WTC11 (cell line): Measurements from ENCODE around the gene PIK3CA. TPM values are rescaled to one million over a fixed set of nuclear protein-coding genes. Genes with fewer than 3 reads are reported as not detected.

ENCODE experiments used
- ATAC-seq: fragments of 200-7000 bp; cut with Tn5 transposase; 2 replicates; pipeline ENCODE4 v1.10.0; 2021; ENCODE audit warnings: mild to moderate bottlenecking, moderate library complexity
- CTCF ChIA-PET: fragments of 300-600 bp; sonication (Branson Sonifier 250); formaldehyde crosslinking; loops from one replicate; lab custom pipeline; 2021; ENCODE audit warnings: antibody characterized with exemption; lab: Charles Lee
- POLR2A ChIA-PET: fragments of 350-600 bp; sonication (Branson Sonifier 250); formaldehyde crosslinking; loops from one replicate; lab custom pipeline; 2021; ENCODE audit warnings: antibody characterized with exemption; lab: Charles Lee
- DNase-seq: peaks from one replicate; pipeline ENCODE4 v3.0.0; 2021; ENCODE audit warnings: low spot score
- H3K27ac Mint-ChIP-seq: 2 replicates; pipeline ENCODE4 v1.8.0; 2021; ENCODE audit warnings: mixed read lengths
- H3K27me3 Mint-ChIP-seq: 2 replicates; pipeline ENCODE4 v1.8.0; 2021; ENCODE audit warnings: low read depth, mild to moderate bottlenecking, moderate library complexity, mixed read lengths
- H3K36me3 Mint-ChIP-seq: 2 replicates; pipeline ENCODE4 v1.8.0; 2021; ENCODE audit warnings: mixed read lengths
- H3K4me1 Mint-ChIP-seq: 2 replicates; pipeline ENCODE4 v1.8.0; 2022; ENCODE audit warnings: mixed read lengths
- H3K4me3 Mint-ChIP-seq: 2 replicates; pipeline ENCODE4 v1.8.0; 2021; ENCODE audit warnings: mild to moderate bottlenecking, moderate library complexity, mixed read lengths
- H3K9me3 Mint-ChIP-seq: 2 replicates; pipeline ENCODE4 v1.8.0; 2021; ENCODE audit warnings: mixed read lengths
- ATF6 ChIP-seq: sonication (generic); formaldehyde crosslinking; IDR thresholded peaks from 2 replicates; pipeline ENCODE4 v1.8.1; 2023; ENCODE audit warnings: mild to moderate bottlenecking, missing genetic modification reagents
- CREB1 ChIP-seq: sonication (generic); formaldehyde crosslinking; IDR thresholded peaks from 2 replicates; pipeline ENCODE4 v1.8.0; 2023; ENCODE audit warnings: mild to moderate bottlenecking, missing genetic modification reagents
- E2F4 ChIP-seq: sonication (generic); formaldehyde crosslinking; IDR thresholded peaks from 2 replicates; pipeline ENCODE4 v1.8.1; 2022; ENCODE audit warnings: low read depth, mild to moderate bottlenecking, moderate library complexity, missing genetic modification reagents, borderline replicate concordance
- ESRRA ChIP-seq: sonication (generic); formaldehyde crosslinking; IDR thresholded peaks from 2 replicates; pipeline ENCODE4 v1.8.1; 2022; ENCODE audit warnings: mild to moderate bottlenecking, missing genetic modification reagents, borderline replicate concordance
- ETV6 ChIP-seq: sonication (generic); formaldehyde crosslinking; IDR thresholded peaks from 2 replicates; pipeline ENCODE4 v1.8.1; 2022; ENCODE audit warnings: mild to moderate bottlenecking, missing genetic modification reagents
- FOXP1 ChIP-seq: sonication (generic); formaldehyde crosslinking; IDR thresholded peaks from 2 replicates; pipeline ENCODE4 v1.8.0; 2022; ENCODE audit warnings: missing genetic modification reagents, mild to moderate bottlenecking, moderate library complexity, borderline replicate concordance
- HMGXB4 ChIP-seq: sonication (generic); formaldehyde crosslinking; IDR thresholded peaks from 2 replicates; pipeline ENCODE4 v1.8.1; 2023; ENCODE audit warnings: mild to moderate bottlenecking, moderate library complexity, missing genetic modification reagents
- JUN ChIP-seq: sonication (generic); formaldehyde crosslinking; IDR thresholded peaks from 2 replicates; pipeline ENCODE4 v1.8.0; 2023; ENCODE audit warnings: mild to moderate bottlenecking, missing genetic modification reagents
- MAX ChIP-seq: sonication (generic); formaldehyde crosslinking; IDR thresholded peaks from 2 replicates; pipeline ENCODE4 v1.8.0; 2022; ENCODE audit warnings: mild to moderate bottlenecking, missing genetic modification reagents
- MYBL2 ChIP-seq: sonication (generic); formaldehyde crosslinking; IDR thresholded peaks from 2 replicates; pipeline ENCODE4 v1.8.1; 2023; ENCODE audit warnings: mild to moderate bottlenecking, moderate library complexity, missing genetic modification reagents
- NFE2L1 ChIP-seq: sonication (generic); formaldehyde crosslinking; IDR thresholded peaks from 2 replicates; pipeline ENCODE4 v1.8.1; 2023; ENCODE audit warnings: missing genetic modification reagents
- PRDM15 ChIP-seq: sonication (generic); formaldehyde crosslinking; IDR thresholded peaks from 2 replicates; pipeline ENCODE4 v1.8.0; 2022; ENCODE audit warnings: missing genetic modification reagents
- USF2 ChIP-seq: sonication (generic); formaldehyde crosslinking; IDR thresholded peaks from 2 replicates; pipeline ENCODE4 v1.8.1; 2023; ENCODE audit warnings: mild to moderate bottlenecking, missing genetic modification reagents, moderate library complexity
- ZNF121 ChIP-seq: sonication (generic); formaldehyde crosslinking; IDR thresholded peaks from 2 replicates; pipeline ENCODE4 v1.8.0; 2023; ENCODE audit warnings: missing genetic modification reagents
- ZNF232 ChIP-seq: sonication (generic); formaldehyde crosslinking; IDR thresholded peaks from 2 replicates; pipeline ENCODE4 v1.8.0; 2022; ENCODE audit warnings: mild to moderate bottlenecking, missing genetic modification reagents
- ZNF512 ChIP-seq: sonication (generic); formaldehyde crosslinking; IDR thresholded peaks from 2 replicates; pipeline ENCODE4 v1.8.1; 2022; ENCODE audit warnings: missing genetic modification reagents, borderline replicate concordance
- total RNA-seq: library from RNA; stranded (reverse); gene quantifications from 3 replicates; pipeline ENCODE4 v1.2.3, GENCODE V29; 2021

Gene PIK3CA
- total RNA-seq, 1 experiment from 2014 or later: 10.1 TPM

- peaks cover 8% of the 10 kb centered on the region; the same call in 1 of the 2 replicates for H3K36me3 Mint-ChIP-seq
- H3K9me3 Mint-ChIP-seq: peaks cover 8% of the 10 kb centered on the region
- POLR2A ChIA-PET: no interaction called here
- DNase-seq: no peak
- TF ChIP-seq HMGXB4 (CRISPR knock-in tag): no peak
- H3K4me1 Mint-ChIP-seq: peaks cover 6% of the 10 kb centered on the region; the same call in 1 of the 2 replicates
- no peak overlapping the region for H3K4me3 Mint-ChIP-seq
- no peaks in the 10 kb centered on the region for H3K27me3 Mint-ChIP-seq
- CTCF ChIA-PET: no interaction called here
- H3K27ac Mint-ChIP-seq: no peak overlapping the region
- no peak for ATAC-seq
These were observed 14.6 kb upstream of the PIK3CA start for GRCh38 chr3:179133575-179133974.

GRCh38 chr3:179136195-179136594 lies 12.0 kb upstream of the PIK3CA start:
- no peak for ATAC-seq
- Mint-ChIP-seq H3K27ac (no peak overlapping the region), H3K36me3 (peaks cover 8% of the 10 kb centered on the region; the same call in 1 of the 2 replicates)

GRCh38 chr3:179141890-179142289 lies 6.3 kb upstream of the PIK3CA start:
- no peaks in the 10 kb centered on the region for H3K27me3 Mint-ChIP-seq
- H3K4me3 Mint-ChIP-seq: no peak overlapping the region
- ChIA-PET POLR2A (no interaction called here), CTCF (no interaction called here)
- no peak overlapping the region for H3K27ac Mint-ChIP-seq
- H3K36me3 Mint-ChIP-seq: no peaks in the 10 kb centered on the region
- no peak for ATAC-seq
- no peak for DNase-seq
- H3K4me1 Mint-ChIP-seq: peaks cover 8% of the 10 kb centered on the region
- peaks cover 10% of the 10 kb centered on the region for H3K9me3 Mint-ChIP-seq
- TF ChIP-seq ETV6 (CRISPR knock-in tag): no peak
- no peak for TF ChIP-seq MYBL2 (CRISPR knock-in tag)
- TF ChIP-seq JUN (CRISPR knock-in tag): no peak
- TF ChIP-seq E2F4 (CRISPR knock-in tag): no peak
- no peak for TF ChIP-seq FOXP1 (CRISPR knock-in tag)
- TF ChIP-seq CREB1 (CRISPR knock-in tag): no peak
- TF ChIP-seq PRDM15 (CRISPR knock-in tag): no peak
- TF ChIP-seq MAX (CRISPR knock-in tag): no peak

More at GRCh38 chr3:179136195-179136594, 12.0 kb upstream of the PIK3CA start:
- H3K9me3 Mint-ChIP-seq: peaks cover 19% of the 10 kb centered on the region
- H3K4me1 Mint-ChIP-seq: peaks cover 6% of the 10 kb centered on the region; the same call in 1 of the 2 replicates
- no peaks in the 10 kb centered on the region for H3K27me3 Mint-ChIP-seq
- H3K4me3 Mint-ChIP-seq: no peak overlapping the region
- no peak for TF ChIP-seq ATF6 (CRISPR knock-in tag)
- TF ChIP-seq ZNF232 (CRISPR knock-in tag): no peak
- TF ChIP-seq ETV6 (CRISPR knock-in tag): no peak
- no peak for TF ChIP-seq NFE2L1 (CRISPR knock-in tag)
- no peak for TF ChIP-seq USF2 (CRISPR knock-in tag)
- TF ChIP-seq ZNF512: no peak
- no peak for TF ChIP-seq ESRRA (CRISPR knock-in tag)
- TF ChIP-seq ZNF121 (CRISPR knock-in tag): no peak
- ChIA-PET CTCF (no interaction called here), POLR2A (no interaction called here)
- DNase-seq: no peak
